Measurements from ENCODE around the gene SMPD3. TPM values are rescaled to one million over a fixed set of nuclear protein-coding genes. Genes with fewer than 3 reads are reported as not detected.

The SMPD3 gene
- total RNA-seq, 1 experiment from 2014 or later: not detected

DNA sequence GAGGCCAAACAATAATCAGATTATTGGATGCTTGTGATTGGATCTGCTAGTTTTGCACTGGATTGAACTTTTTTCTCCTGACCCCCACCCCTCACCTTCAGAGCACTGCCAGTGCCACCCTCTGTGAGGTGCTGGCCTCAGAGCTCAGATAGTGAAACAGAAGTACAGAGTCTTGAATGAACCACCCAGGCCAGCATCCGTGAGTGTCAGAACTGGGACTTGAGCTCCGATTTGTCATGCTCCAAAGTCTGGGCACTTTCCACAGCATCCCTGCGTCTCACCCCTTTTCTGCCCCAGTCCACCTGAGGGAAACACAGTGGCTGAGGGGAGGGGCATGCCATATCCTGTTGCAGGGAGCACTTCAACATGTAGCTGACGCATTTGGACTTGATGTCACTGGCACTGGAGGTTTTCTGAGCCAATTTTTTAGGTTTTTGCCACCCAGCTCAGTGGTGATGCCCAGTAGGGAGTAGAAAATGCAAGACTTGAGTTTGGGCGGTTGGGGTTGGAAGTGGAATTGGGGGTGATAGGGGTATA is 47.3 kb downstream of the SMPD3 start:
- Histone ChIP-seq H3K27me3 (no peaks in the 10 kb centered on the region), H3K9me3 (no peaks in the 10 kb centered on the region)

DNA sequence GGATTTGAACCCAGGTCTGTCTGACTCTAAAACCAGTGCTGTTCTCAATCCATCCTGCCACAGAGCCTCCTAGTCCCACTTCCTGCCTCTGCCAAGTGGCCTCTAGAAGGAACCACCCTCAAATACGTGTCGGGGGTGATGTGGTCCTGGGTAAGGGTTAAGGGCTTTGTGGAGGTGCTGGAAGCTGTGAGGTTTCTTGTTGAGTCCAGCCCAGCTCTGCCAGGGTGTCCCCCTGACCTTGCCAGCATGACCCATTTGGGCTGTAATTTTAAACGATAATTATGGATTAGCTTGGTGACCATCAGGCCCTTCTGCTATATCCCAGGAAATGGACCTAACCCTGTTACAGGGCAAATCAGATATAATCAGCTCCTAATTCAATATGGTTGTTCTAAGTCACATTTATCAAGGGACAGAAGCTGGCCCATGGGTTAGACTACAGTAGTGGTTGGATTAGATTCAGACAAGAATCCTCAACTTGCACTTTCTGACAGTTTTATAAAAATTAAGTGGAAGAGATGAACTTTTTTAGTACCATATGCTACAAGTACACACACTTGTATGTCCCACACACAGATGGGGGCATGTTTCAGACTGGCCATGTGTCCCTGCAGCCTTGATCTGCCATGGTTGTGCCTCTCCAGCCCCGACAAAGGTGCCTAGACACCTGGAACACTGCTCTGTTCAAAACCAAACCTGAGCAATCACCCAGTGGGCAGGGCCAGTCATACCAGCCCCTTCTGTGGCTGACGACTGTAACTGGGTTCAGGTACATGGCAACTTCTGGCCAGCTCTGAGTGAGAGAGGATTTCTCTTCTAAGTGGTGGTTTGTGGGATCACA is 48.0 kb downstream of the SMPD3 start:
- Histone ChIP-seq H3K9me3 (no peaks in the 10 kb centered on the region), H3K27me3 (no peaks in the 10 kb centered on the region), H3K36me3 (no peaks in the 10 kb centered on the region), H3K4me3 (no peak overlapping the region)
- DNase-seq: no peak

More for the DNA sequence above, 47.3 kb downstream of the SMPD3 start:
- H3K36me3 ChIP-seq: no peaks in the 10 kb centered on the region
- H3K4me3 ChIP-seq: no peak overlapping the region
- DNase-seq: no peak

DNA sequence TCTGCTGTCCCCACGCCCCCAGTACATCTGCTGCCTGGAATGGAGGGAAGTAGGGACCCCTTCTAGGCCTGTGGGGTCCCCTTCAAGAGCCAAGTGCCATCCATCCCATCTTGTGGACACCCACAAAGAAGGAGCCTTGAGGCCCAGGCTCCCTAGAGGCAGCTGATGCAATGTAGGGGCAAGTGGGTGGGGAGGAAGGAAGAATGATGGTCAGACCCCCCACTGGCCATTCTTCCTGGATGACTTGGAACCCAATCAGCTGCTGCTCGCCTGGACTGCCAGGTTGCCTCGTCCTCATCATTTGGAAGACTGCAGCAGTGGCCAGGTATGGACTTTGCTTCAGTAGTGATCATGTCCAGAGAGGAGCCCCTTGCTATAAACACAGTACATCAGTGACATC is 48.9 kb downstream of the SMPD3 start:
- no peaks in the 10 kb centered on the region for H3K27me3 ChIP-seq
- DNase-seq: no peak
- H3K4me3 ChIP-seq: no peak overlapping the region
- no peaks in the 10 kb centered on the region for H3K36me3 ChIP-seq
- no peaks in the 10 kb centered on the region for H3K9me3 ChIP-seq

DNA sequence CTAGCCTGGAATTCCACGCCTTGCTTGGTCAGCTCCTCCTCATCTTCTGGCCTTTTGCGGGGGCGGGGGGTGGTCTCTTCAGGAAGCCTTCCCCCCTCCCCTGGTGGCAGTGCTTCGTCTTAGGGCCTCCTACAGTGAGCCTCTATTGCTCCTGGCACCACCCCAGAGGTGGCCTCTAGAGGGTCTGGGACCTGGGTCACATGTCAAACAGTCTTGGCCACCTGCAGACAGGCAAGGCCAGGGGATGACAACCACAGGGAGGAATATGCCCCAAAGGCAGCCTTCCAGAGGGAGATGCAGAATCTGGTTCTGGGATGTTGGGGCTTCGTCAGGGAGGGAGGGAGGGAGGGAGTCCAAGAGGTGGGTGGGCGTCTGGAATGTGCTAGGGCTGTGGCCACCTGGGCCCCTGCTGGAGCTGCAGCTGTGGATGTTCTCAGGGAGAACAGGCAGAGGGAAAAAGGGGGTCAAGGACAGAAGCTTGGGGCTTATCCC is 50.6 kb downstream of the SMPD3 start:
- Histone ChIP-seq H3K27me3 (no peaks in the 10 kb centered on the region), H3K9me3 (no peaks in the 10 kb centered on the region), H3K4me3 (no peak overlapping the region), H3K36me3 (no peaks in the 10 kb centered on the region)
- DNase-seq: no peak

DNA sequence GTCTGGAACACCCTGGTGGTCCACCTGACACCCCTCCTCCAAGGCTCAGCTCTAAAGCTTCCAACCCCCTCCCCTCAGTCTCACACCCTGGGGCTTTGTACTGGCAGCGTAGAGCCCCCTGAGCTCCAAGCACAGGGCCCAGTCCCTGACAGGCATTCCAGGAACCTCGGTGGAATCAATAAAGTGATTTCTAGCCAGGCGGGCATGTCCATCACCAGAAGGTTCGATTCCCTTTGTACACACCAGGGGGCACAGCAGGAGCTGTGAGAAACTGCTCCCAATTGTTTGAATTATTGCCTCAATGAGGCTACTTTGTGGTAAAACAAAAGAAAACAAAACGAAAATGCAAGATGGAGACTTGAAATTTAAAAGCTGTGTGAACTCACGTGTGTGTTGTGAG is 51.8 kb downstream of the SMPD3 start:
- no peak for DNase-seq
- H3K9me3 ChIP-seq: no peaks in the 10 kb centered on the region
- H3K36me3 ChIP-seq: no peaks in the 10 kb centered on the region
- H3K27me3 ChIP-seq: no peaks in the 10 kb centered on the region
- H3K4me3 ChIP-seq: no peak overlapping the region

DNA sequence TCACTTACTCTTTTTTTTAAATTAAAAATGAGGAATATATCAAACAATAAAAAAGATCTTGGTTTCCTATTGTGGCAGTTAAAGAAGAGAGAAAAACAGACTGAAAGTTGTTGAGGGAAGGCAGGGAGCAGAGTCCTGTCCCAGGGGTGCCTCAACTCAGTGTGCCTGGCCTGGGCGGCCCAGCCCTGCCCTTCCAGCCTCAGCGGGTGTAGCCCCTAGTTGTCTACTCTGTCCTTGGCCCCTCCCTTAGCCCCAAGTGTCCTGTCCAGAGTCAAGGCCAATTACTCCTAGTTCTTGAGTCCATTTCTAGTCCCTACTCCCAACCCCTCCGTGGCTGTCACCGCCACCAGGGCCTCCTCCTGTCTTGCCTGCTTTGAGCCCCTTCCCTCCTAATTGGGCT is 52.5 kb downstream of the SMPD3 start:
- Histone ChIP-seq H3K4me3 (no peak overlapping the region), H3K27me3 (no peaks in the 10 kb centered on the region), H3K9me3 (no peaks in the 10 kb centered on the region), H3K36me3 (no peaks in the 10 kb centered on the region)
- DNase-seq: no peak

DNA sequence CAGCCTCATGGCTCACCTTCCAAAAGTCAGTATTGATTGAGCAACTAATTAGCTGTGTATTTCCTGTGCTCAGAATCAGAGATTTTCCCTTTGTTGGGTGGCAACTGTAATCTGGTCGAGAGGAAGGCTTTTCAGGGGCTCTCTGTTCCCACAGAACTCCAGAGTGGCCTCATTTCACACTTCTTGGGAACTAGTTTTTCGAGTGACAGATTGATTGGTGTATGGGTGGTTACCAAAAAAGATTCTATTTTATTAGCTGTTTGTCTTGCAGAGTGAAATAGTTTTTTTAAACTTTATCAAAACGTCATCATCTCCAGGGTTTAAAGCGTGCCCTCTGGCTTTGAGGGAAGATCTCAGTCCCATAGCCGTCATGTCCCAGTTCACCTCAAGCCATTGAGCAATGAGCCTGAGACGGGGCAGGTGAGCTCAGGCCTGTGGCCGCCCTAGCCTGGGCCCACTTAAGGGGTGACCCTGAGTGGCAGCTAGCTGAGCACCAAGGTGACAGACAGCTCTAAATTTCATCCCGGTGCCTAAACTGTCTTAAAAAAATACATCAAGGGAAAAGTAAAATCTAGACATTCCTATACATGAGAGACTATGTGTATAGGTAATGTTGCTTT is 53.0 kb downstream of the SMPD3 start:
- H3K27me3 ChIP-seq: no peaks in the 10 kb centered on the region
- H3K4me3 ChIP-seq: no peak overlapping the region
- H3K36me3 ChIP-seq: no peaks in the 10 kb centered on the region
- no peaks in the 10 kb centered on the region for H3K9me3 ChIP-seq
- no peak for DNase-seq

DNA sequence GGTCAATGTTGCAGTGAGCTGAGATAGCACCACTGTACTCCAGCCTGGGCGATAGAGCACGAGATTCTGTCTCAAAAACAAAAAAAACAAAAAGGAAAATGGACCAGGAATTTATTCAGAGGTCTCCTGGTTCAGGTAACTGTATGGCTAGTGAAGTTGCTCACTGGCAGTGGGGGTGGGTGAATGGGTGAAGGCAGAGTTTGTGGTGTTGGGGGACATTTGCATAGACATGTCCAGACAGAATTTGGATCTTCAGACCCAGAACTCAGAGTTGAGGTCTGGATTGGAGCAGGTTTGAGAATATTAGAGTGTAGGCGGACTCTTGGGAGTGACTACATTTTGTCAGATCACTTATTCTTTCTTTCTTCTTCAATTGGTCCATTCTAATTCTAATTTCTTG is 55.0 kb downstream of the SMPD3 start:
- Histone ChIP-seq H3K9me3 (no peaks in the 10 kb centered on the region), H3K27me3 (no peaks in the 10 kb centered on the region), H3K4me3 (no peak overlapping the region), H3K36me3 (no peaks in the 10 kb centered on the region)
- DNase-seq: no peak

DNA sequence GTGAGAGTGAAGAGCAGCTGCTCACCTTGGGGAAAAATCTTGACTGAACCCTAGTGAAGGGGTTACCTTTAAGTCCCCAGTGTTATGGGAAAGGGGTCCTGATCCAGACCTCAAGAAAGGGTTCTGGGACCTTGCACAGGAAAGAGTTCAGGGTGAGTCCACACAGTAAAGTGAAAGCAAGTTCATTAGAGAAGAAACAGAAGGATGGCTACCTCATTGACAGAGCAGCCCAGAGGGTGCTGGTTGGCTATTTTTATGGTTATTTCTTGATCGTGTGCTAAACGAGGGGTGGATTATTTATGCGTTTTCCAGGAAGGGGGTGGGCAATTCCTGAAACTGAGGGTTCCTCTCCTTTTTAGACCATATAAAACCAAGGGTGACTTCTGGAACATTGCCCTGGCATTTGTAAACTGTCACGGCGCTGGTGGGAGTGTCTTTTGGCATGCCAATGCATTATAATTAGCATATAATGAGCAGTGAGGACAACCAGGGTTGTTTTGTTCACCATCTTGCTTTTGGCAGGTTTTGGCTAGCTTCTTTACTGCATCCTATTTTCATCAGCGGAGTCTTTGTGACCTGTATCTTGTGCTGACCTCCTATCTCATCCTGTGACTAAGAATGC is 58.4 kb downstream of the SMPD3 start:
- H3K4me3 ChIP-seq: no peak overlapping the region
- DNase-seq: no peak
- no peaks in the 10 kb centered on the region for H3K27me3 ChIP-seq
- no peaks in the 10 kb centered on the region for H3K36me3 ChIP-seq
- no peaks in the 10 kb centered on the region for H3K9me3 ChIP-seq

DNA sequence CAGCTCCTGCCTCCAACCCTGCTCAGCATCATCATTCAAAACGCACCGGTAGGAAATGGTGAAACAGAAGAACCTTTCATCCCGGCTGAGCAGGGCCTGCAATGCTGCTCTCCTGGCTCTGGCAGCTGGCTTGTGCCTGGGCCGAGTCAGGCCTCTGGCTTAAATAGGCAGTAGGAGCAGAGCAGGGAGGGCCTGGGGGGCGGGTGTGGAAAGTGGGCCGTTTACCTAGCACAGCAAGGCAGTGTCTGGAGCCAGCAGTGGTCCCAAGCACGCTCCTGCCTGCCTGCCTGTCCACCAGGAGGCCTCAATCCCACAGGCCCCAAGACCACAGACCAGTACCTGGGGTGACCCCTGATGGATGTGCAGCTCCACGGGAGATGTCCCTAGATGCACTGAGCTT is 59.3 kb downstream of the SMPD3 start:
- DNase-seq: no peak
- no peaks in the 10 kb centered on the region for H3K9me3 ChIP-seq
- H3K27me3 ChIP-seq: no peaks in the 10 kb centered on the region
- H3K36me3 ChIP-seq: no peaks in the 10 kb centered on the region
- no peak overlapping the region for H3K4me3 ChIP-seq

DNA sequence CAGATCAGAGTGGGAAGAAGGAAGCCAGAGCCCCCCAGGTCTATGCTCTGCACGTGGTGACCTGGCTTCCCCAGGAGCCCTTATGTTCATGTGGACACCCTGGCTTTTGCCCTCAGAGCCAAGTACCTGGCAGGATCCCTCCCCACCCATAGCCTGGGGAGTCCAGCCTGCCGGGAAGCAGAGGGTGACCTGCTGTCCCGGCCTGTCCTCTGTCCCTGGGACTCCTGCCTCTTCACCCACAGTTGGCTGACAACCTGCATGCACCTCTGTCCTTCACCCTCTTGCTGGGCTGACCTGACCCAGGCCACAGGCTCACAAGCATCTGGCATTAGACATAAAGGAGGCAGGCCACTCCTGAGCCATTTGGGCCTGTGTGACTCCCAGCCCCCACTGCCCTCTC is 60.2 kb downstream of the SMPD3 start:
- no peak for DNase-seq
- no peaks in the 10 kb centered on the region for H3K36me3 ChIP-seq
- no peaks in the 10 kb centered on the region for H3K9me3 ChIP-seq
- no peak overlapping the region for H3K4me3 ChIP-seq
- no peaks in the 10 kb centered on the region for H3K27me3 ChIP-seq

DNA sequence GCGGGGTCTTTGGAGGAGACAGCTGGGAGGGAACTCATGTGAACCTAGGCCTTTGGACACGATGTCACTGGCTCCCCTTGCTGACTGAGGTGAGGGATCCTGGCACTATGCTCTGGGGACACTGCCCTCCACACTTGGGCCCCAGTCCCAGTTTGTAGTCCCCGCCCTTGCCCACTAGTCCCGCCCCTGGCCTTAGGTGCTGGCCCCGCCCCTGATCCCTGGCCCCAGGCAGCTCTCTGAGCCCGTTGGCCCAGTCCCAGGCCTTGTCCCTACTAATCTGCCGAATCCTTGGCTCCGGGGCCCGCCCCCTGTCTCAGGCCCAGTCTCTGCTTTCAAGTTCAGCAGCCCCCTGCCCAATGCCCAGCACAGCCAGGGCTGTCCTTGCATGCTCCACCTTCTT is 61.0 kb downstream of the SMPD3 start:
- Histone ChIP-seq H3K4me3 (no peak overlapping the region), H3K9me3 (no peaks in the 10 kb centered on the region), H3K36me3 (no peaks in the 10 kb centered on the region), H3K27me3 (no peaks in the 10 kb centered on the region)
- no peak for DNase-seq

DNA sequence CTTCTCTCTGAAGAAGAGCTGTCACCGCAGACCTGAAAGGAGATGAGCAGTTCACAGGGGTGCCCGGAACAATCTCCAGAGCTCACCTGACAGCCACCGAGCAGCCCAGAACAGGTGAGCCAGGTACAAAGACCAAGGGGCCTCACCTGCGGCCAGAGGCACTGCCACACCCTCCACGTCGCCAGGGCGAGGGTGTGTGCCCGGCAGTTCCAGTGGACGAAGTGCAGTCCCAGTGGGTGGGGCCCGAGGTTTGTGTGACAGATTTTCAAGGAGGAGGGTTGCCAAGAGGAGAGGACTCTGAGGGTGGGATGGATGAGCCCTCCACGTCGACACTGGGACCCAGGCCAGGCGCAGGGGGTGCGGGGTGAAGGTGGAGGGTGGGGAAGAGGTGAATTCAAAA is 61.7 kb downstream of the SMPD3 start:
- no peak for DNase-seq
- Histone ChIP-seq H3K9me3 (no peaks in the 10 kb centered on the region), H3K36me3 (no peaks in the 10 kb centered on the region)

DNA sequence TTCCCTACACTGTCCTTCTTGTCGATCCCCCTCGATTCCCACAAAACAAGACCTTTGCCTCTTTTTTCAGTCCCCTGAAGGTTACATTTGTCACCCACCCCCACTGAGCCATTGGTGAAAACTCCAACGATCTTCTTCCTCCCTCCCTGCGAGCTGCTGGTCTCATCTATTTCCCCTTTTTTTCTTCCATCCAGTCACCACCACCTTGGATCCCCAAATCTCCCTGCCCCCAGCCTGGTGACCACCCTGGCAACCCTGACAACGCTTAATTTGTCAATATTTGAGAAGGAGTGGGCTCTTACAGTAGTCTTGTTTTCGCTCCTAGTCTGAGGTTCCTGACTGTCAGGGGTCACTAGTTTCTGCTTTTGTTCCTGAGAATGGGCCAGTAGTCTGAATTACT is 62.9 kb downstream of the SMPD3 start:
- H3K27me3 ChIP-seq: no peaks in the 10 kb centered on the region
- H3K4me3 ChIP-seq: no peak overlapping the region
- no peak for DNase-seq
- no peaks in the 10 kb centered on the region for H3K9me3 ChIP-seq
- no peaks in the 10 kb centered on the region for H3K36me3 ChIP-seq

More for the DNA sequence above, 61.7 kb downstream of the SMPD3 start:
- H3K4me3 ChIP-seq: no peak overlapping the region
- no peaks in the 10 kb centered on the region for H3K27me3 ChIP-seq

DNA sequence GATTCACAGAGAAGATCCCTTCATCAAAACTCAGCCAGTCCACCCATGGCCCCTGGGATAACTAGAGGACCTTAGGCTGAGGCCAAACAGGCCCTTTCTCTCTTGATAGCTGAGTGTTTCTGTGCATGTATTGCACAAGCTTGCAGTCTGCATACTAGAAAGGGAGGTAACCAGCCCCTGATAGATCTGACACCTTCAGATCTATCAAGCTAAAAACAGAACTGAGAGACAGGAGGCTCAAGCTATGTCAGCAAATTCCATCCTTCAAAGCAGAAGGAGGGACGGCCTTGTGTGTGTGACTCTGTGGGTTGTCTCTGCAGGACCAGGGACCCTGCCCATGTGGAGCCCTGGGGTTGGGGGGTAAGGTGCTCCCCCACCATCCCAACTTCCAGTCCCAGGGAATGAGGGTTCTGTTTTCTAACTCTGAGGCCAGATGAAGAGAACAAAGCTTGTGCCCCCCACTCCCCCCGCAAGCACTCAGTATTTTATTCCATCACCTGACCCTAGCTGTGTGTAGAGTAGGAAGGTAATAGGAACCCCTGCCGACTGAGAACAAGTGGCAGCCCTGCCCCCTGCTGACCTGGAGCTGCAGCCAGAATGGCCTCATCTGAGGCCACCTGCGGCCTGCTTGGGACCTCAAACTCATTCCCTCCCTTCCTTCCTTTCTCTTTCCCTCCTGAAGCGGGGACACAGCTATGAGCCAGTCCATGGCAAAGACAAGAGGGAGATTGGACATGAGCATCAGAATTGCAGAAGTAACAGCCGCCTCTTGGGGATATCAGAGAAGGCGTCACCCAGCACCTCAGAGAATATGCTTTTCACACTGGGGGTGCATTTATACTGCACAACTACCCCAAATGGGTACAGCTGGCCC is 63.8 kb downstream of the SMPD3 start:
- Histone ChIP-seq H3K4me3 (no peak overlapping the region), H3K27me3 (no peaks in the 10 kb centered on the region), H3K36me3 (no peaks in the 10 kb centered on the region), H3K9me3 (no peaks in the 10 kb centered on the region)
- DNase-seq: no peak

DNA sequence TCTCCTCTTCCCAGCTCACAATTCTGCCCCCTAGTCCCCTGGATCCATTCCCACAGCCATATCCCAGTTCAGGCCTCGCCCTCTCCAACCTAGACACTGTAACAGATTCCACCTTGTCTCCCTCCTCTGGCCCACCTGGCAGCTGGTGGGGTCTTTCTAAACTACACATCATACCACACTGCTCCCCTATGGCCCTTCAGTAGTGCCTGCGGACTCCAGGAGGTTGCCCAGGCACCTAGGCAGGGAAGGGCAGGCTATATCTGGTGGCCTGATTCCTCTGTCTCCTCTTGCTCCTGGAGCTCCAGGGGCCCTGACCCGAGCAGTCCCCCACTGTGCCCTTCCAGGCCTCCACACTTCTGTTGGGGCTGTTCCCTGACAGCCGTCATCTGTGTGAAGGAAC is 64.5 kb downstream of the SMPD3 start:
- Histone ChIP-seq H3K4me3 (no peak overlapping the region), H3K27me3 (no peaks in the 10 kb centered on the region), H3K36me3 (no peaks in the 10 kb centered on the region), H3K9me3 (no peaks in the 10 kb centered on the region)
- DNase-seq: no peak
